ENCODE data around the gene COG5. TPM values are rescaled to one million over a fixed set of nuclear protein-coding genes. Genes with fewer than 3 reads are reported as not detected.

COG5 gene
- total and polyA plus RNA-seq, 9 of the 15 experiments (the other 6 are each of a cell fraction or from before 2014, with no cell fraction given): 15.3 to 75.1 (median 56.4) TPM

DNA sequence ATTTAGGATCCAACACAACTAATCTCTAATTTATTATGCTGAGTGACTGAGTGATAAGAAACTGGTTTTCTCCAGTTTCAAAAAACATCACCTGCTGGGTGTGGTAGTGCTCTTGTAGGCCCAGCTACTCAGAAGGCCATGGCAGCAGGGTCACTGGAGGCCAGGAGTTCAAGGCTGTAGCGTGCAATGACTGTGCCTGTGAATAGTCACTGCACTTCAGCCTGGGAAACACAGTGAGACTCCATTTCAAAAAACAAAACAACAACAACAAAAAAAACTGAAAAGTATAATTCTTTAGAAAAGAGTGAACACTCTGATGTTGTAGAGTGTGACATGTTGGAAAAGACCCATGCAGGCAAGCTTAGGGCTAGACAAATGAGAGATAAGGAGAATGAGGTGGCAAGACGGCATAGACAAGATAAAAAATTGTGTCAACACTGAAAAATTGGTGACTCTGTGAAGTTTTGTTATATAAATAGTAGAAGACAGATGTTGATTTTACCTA, 243.9 kb downstream of the COG5 start (continued):
- TF ChIP-seq THAP7 (CRISPR knock-in tag; IDR thresholded peaks at IDR 0.05) (no peak), U2AF1 (optimal IDR thresholded peaks at IDR 0.05; ENCODE audit: low read depth, low read length) (no peak), NFXL1 (CRISPR knock-in tag; IDR thresholded peaks at IDR 0.05) (no peak), DMBX1 (CRISPR knock-in tag; IDR thresholded peaks at IDR 0.05; ENCODE audit: borderline replicate concordance) (0 out of 2 replicates have a peak, but pooled peaks have one; percentile 40), NONO (IDR thresholded peaks at IDR 0.05; ENCODE audit: low read depth in 2 of 2, low read length in 1 of 2) (no peak), C11orf30 (IDR thresholded peaks at IDR 0.05; ENCODE audit: low read depth) (peak; percentile 66), KLF10 (CRISPR knock-in tag; IDR thresholded peaks at IDR 0.05) (no peak), SMAD2 (IDR thresholded peaks at IDR 0.05; ENCODE audit: low read depth, low read length) (no peak), MEF2D (tag; conservative IDR thresholded peaks at IDR 0.05; ENCODE audit: low read depth) (no peak), CBX2 (IDR thresholded peaks at IDR 0.05; ENCODE audit: insufficient read depth, low read length, poor library complexity, severe bottlenecking) (no peak), ZBTB17 (CRISPR knock-in tag; IDR thresholded peaks at IDR 0.05) (no peak), HDGF (IDR thresholded peaks at IDR 0.05) (no peak; the same call in 1 of the 2 replicates), ZNF766 (CRISPR knock-in tag; conservative IDR thresholded peaks at IDR 0.05) (no peak), ESRRA (IDR thresholded peaks at IDR 0.05; ENCODE audit: borderline replicate concordance, low read depth) (peak; percentile 54; the same call in 1 of the 2 replicates), PHF8 (IDR thresholded peaks at IDR 0.05; ENCODE audit: borderline replicate concordance, low read length) (no peak), E4F1 (CRISPR knock-in tag; IDR thresholded peaks at IDR 0.05; ENCODE audit: borderline replicate concordance) (no peak), NR3C1 (CRISPR knock-in tag; IDR thresholded peaks at IDR 0.05) (no peak), POLR2B (IDR thresholded peaks at IDR 0.05; ENCODE audit: low read depth, partially characterized antibody) (no peak), ZSCAN29 (IDR thresholded peaks at IDR 0.05) (no peak), ZNF785 (CRISPR knock-in tag; IDR thresholded peaks at IDR 0.05) (no peak)
- TF ChIP-seq, protein P1, sequence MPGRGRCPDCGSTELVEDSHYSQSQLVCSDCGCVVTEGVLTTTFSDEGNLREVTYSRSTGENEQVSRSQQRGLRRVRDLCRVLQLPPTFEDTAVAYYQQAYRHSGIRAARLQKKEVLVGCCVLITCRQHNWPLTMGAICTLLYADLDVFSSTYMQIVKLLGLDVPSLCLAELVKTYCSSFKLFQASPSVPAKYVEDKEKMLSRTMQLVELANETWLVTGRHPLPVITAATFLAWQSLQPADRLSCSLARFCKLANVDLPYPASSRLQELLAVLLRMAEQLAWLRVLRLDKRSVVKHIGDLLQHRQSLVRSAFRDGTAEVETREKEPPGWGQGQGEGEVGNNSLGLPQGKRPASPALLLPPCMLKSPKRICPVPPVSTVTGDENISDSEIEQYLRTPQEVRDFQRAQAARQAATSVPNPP (IDR thresholded peaks at IDR 0.05; ENCODE audit: borderline replicate concordance, insufficient read depth, insufficient read length): no peak
- TF ChIP-seq, protein P2, sequence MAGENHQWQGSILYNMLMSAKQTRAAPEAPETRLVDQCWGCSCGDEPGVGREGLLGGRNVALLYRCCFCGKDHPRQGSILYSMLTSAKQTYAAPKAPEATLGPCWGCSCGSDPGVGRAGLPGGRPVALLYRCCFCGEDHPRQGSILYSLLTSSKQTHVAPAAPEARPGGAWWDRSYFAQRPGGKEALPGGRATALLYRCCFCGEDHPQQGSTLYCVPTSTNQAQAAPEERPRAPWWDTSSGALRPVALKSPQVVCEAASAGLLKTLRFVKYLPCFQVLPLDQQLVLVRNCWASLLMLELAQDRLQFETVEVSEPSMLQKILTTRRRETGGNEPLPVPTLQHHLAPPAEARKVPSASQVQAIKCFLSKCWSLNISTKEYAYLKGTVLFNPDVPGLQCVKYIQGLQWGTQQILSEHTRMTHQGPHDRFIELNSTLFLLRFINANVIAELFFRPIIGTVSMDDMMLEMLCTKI (IDR thresholded peaks at IDR 0.05; ENCODE audit: partially characterized antibody): no peak
